Measurements from ENCODE around the gene CHID1. TPM values are rescaled to one million over a fixed set of nuclear protein-coding genes. Genes with fewer than 3 reads are reported as not detected.

The CHID1 gene
- total RNA-seq, 1 donor from 2014 or later: 74.6 TPM

- Histone ChIP-seq H2AFZ (ENCODE audit: low read depth, low read length) (no peak overlapping the region), H3K79me2 (ENCODE audit: insufficient read depth, low read length) (peaks cover 39% of the 10 kb centered on the region), H3K4me1 (ENCODE audit: insufficient read depth, low read length) (peaks cover 45% of the 10 kb centered on the region), H3K9ac (ENCODE audit: low read length) (peak overlapping the region; percentile 94), H3K27me3 (ENCODE audit: insufficient read depth, low read length) (no peaks in the 10 kb centered on the region), H3K9me3 (ENCODE audit: insufficient read depth, low read depth, low read length) (no peaks in the 10 kb centered on the region), H3K4me3 (ENCODE audit: insufficient read depth, low read depth, low read length) (no peak overlapping the region), H3K4me2 (ENCODE audit: low read length) (peak overlapping the region; percentile 88), H3K27ac (ENCODE audit: low read depth, low read length) (no peak overlapping the region), H4K20me1 (ENCODE audit: insufficient read depth, low read length) (peaks cover 67% of the 10 kb centered on the region), H3K36me3 (ENCODE audit: insufficient read depth, low read length) (no peaks in the 10 kb centered on the region)
- no peaks in the 10 kb centered on the region for H3K27me3 Mint-ChIP-seq (ENCODE audit: low read depth, unreplicated experiment)
- DNase-seq (ENCODE audit: low read depth): no peak
- FAIRE-seq: no peak
- TF ChIP-seq CTCF (IDR thresholded peaks at IDR 0.05; ENCODE audit: insufficient read depth, low read depth, low read length) (no peak), EZH2 (IDR thresholded peaks at IDR 0.05; ENCODE audit: insufficient read depth, low read length) (no peak)
- no peaks in the 10 kb centered on the region for H3K9me3 Mint-ChIP-seq (ENCODE audit: unreplicated experiment)
- peak overlapping the region; percentile 77 for H3K4me3 Mint-ChIP-seq (ENCODE audit: unreplicated experiment)
- H3K4me1 Mint-ChIP-seq (ENCODE audit: low read depth, unreplicated experiment): peaks cover 6% of the 10 kb centered on the region
- peak overlapping the region; percentile 69 for H3K27ac Mint-ChIP-seq (ENCODE audit: unreplicated experiment)
- no peaks in the 10 kb centered on the region for H3K36me3 Mint-ChIP-seq (ENCODE audit: low read depth, unreplicated experiment)
Measured at GRCh38 chr11:846496-847098, 64.0 kb downstream of the CHID1 start.

DNA sequence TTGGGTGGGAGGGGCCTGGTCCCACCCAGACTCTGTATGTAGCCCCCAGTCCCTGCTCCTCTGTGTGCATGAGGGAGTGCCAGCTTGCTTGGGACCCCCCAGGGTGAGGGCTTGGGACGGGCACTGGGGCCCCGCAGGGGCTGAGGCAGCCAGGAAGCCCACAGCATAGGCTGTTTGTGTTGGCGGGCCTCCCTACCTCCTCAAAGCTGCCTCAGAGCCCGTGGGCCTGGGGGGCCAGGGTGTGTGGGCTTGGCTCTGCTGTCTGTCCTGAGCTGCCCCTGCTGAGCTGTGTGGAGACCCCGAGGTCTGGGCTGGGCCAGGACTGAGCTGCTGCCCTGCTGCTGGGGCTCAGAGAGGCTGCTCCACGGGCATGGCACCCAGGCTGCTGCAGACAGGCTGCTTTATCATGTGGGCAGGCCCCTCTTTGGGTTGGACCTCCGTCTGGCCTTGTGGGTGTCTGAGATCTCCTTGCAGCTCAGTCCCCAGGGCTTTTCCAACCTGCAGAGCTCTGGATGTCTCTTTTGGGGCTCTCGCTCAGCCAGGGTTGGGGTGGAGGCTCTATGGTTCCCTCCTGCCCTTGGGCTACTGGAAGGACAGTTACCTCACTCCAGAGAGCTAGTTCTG, 64.6 kb downstream of the CHID1 start:
- Mint-ChIP-seq H3K4me1 (ENCODE audit: low read depth, unreplicated experiment) (peaks cover 6% of the 10 kb centered on the region), H3K4me3 (ENCODE audit: unreplicated experiment) (no peak overlapping the region), H3K27ac (ENCODE audit: unreplicated experiment) (no peak overlapping the region), H3K9me3 (ENCODE audit: unreplicated experiment) (no peaks in the 10 kb centered on the region), H3K36me3 (ENCODE audit: low read depth, unreplicated experiment) (no peaks in the 10 kb centered on the region), H3K27me3 (ENCODE audit: low read depth, unreplicated experiment) (no peaks in the 10 kb centered on the region)
- H3K27me3 ChIP-seq (ENCODE audit: insufficient read depth, low read length): no peaks in the 10 kb centered on the region
- no peak for DNase-seq (ENCODE audit: low read depth)
- FAIRE-seq: no peak
- H3K4me1 ChIP-seq (ENCODE audit: insufficient read depth, low read length): peaks cover 49% of the 10 kb centered on the region
- H2AFZ ChIP-seq (ENCODE audit: low read depth, low read length): no peak overlapping the region
- H3K79me2 ChIP-seq (ENCODE audit: insufficient read depth, low read length): peaks cover 42% of the 10 kb centered on the region
- peak overlapping the region; percentile 88 for H3K4me2 ChIP-seq (ENCODE audit: low read length)
- TF ChIP-seq EZH2 (IDR thresholded peaks at IDR 0.05; ENCODE audit: insufficient read depth, low read length): no peak
- TF ChIP-seq CTCF (IDR thresholded peaks at IDR 0.05; ENCODE audit: insufficient read depth, low read depth, low read length): no peak
- H3K27ac ChIP-seq (ENCODE audit: low read depth, low read length): peak overlapping the region; percentile 16
- H3K4me3 ChIP-seq (ENCODE audit: insufficient read depth, low read depth, low read length): peak overlapping the region; percentile 24
- H3K9ac ChIP-seq (ENCODE audit: low read length): peak overlapping the region; percentile 94
- H4K20me1 ChIP-seq (ENCODE audit: insufficient read depth, low read length): peaks cover 67% of the 10 kb centered on the region
- H3K9me3 ChIP-seq (ENCODE audit: insufficient read depth, low read depth, low read length): no peaks in the 10 kb centered on the region
- no peaks in the 10 kb centered on the region for H3K36me3 ChIP-seq (ENCODE audit: insufficient read depth, low read length)

Data from astrocyte (in vitro differentiated cells and primary cell).